ENCODE results near the gene PTPRC.

DNA sequence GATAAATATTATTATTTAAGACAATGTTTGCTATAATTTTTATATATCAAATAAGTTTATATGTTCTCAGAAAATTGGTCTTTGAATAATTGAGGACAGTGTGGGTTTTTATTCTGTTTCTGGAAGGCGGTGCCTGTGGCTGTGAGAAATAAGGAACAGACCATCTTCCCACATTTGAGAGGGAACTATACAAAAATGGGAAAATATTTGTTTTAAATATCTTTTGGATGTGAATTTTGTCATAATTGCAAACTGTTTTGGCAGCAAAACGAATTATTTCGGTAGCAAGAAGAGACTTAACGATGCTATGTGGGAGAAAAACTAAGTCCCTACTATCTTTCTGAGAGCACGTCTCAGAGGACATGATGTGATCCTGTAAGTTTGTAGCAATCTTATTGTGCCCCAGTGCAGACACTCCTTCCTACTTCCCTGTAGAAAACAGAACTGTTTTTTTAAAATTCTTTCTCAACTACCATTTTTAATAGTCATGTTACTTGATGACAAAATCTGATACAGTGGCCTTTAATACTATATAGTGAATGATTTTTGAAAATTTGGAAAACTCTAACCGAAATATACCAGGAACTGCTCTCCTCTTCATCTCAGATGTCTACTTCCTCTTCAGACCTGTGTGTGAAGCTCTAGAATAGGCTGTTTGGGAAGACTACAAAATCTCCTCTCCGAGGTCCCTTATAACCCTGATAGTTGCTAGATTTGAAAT is 25.4 kb downstream of the PTPRC start:
- TF ChIP-seq, protein P1, sequence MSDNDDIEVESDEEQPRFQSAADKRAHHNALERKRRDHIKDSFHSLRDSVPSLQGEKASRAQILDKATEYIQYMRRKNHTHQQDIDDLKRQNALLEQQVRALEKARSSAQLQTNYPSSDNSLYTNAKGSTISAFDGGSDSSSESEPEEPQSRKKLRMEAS (IDR thresholded peaks at IDR 0.05; ENCODE audit: low read depth, low read length): no peak
- no peak for TF ChIP-seq CTCF (IDR thresholded peaks at IDR 0.05; ENCODE audit: low read depth, low read length)

Measured in NB4 (cell line).